ENCODE results near the gene PRLHR. TPM values are rescaled to one million over a fixed set of nuclear protein-coding genes. Genes with fewer than 3 reads are reported as not detected.

PRLHR gene
- total RNA-seq: not detected in 2 replicates

DNA sequence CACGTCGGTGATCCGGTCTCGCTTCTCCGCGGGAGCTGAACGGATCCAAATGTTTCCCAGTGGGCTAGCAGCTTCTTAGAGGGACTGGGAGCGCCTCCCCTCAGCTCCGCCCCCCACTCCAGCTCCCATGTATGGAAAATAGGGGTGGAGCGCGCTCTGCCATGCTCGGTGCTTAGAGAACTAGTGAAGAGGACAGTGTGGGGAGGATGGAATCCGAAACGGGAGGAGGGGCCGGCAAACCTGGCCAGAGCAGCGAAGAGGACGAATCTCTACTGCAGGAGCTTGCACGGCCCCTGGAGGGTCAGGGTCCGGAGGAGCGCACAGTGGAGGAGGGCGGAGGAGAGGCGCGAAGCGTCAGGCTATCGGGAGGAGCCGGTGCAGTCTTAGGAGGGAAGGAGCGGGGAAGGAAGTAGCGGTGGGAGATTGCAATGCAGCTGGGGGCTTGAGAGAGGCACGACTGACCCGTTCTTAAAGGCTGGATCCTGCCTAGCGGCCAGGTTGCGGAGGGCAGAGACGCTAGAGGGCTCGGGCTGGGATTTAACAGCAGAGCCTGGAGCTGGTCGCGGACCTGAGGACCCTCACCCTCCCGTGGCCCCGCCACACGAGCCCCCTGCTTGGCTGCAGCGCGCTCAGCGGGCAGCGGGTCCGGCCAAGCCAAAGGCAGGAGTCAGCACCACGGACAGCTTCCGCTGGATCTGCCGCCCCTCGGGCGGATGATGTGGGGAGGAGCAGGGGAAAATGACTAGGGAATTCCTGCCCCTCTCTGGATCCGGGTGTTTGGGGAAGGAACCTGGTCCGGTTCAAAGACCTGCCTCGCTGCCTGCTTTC, at the start of gene PRLHR:
TSS of gene PRLHR (minus strand) at position 51 of the 828 bp plus-strand sequence. CDS start 404 bp downstream, outside the sequence.
- no peaks in the 10 kb centered on the region for H4K20me1 ChIP-seq (ENCODE audit: insufficient read depth, low read length)
- peak; percentile 90 for DNase-seq (ENCODE audit: insufficient read length, low spot score, missing footprints)
- no peak within 1 kb of the TSS for H3K4me3 ChIP-seq (ENCODE audit: insufficient read depth, low read length)
- H3K27me3 ChIP-seq (ENCODE audit: insufficient read depth, low read length): peaks cover 28% of the 10 kb centered on the region
- no peaks in the 10 kb centered on the region for H3K79me2 ChIP-seq (ENCODE audit: insufficient read depth, low read length)
- H3K9me3 ChIP-seq (ENCODE audit: low read depth, low read length): no peaks in the 10 kb centered on the region
- H3K36me3 ChIP-seq (ENCODE audit: insufficient read depth, low read length): no peaks in the 10 kb centered on the region
- no peak within 1 kb of the TSS for H3K4me2 ChIP-seq (ENCODE audit: insufficient read depth, low read length)
- H2AFZ ChIP-seq (ENCODE audit: low read length): no peak within 1 kb of the TSS
- TF ChIP-seq CTCF (IDR thresholded peaks at IDR 0.05; ENCODE audit: extremely low read depth, low read depth, low read length): no peak
- no peaks in the 10 kb centered on the region for H3K4me1 ChIP-seq (ENCODE audit: insufficient read depth, low read length)
- H3K27ac ChIP-seq (ENCODE audit: low read depth, low read length): no peak within 1 kb of the TSS

DNA sequence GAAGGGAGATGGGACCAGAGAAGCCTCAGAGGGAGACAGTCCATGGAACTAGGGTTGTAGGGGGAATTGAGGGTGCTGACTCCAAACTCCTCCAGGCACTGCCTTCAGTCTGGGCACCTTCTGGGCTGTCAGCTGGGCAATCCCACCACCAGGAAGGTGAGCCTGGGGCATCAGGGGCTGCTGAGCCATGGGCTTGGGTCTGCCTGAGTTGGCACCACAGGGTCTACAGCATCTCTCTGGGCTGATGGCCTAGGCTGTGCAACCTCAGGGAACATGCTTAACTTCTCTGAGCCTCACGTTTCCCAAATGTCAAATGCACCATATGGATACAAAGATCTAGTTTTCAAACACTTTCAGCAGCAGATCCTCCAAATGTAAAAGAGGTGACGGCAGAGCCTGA, 46.8 kb upstream of the PRLHR start:
- Histone ChIP-seq H3K4me3 (ENCODE audit: insufficient read depth, low read length) (no peak overlapping the region), H3K36me3 (ENCODE audit: insufficient read depth, low read length) (no peaks in the 10 kb centered on the region), H3K27me3 (ENCODE audit: insufficient read depth, low read length) (no peaks in the 10 kb centered on the region), H4K20me1 (ENCODE audit: insufficient read depth, low read length) (no peaks in the 10 kb centered on the region), H3K9me3 (ENCODE audit: low read depth, low read length) (no peaks in the 10 kb centered on the region), H3K79me2 (ENCODE audit: insufficient read depth, low read length) (no peaks in the 10 kb centered on the region), H3K27ac (ENCODE audit: low read depth, low read length) (no peak overlapping the region), H3K4me2 (ENCODE audit: insufficient read depth, low read length) (no peak overlapping the region), H2AFZ (ENCODE audit: low read length) (no peak overlapping the region), H3K4me1 (ENCODE audit: insufficient read depth, low read length) (no peaks in the 10 kb centered on the region)
- DNase-seq (ENCODE audit: insufficient read length, low spot score, missing footprints): no peak
- TF ChIP-seq CTCF (IDR thresholded peaks at IDR 0.05; ENCODE audit: extremely low read depth, low read depth, low read length): no peak

DNA sequence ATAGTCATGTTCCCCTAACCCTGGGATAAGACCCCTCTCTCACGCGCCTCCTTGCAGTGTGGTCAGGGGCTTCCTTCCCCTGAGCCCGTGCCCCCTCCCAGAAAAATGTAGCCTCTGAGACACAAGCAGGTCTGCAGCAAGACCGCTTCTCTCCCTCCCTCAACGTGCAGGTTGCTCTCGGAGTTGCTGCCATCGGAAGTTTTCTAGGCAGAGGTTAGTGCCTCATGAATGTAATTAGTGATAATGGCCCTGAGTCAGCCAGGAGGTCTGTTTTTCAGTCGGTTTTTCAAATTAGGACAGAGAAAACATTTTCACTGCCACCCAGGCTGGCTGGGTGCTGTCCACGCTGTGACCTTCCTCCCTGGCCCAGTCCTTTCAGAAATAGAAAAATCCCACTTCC, 43.2 kb upstream of the PRLHR start:
- H3K4me1 ChIP-seq (ENCODE audit: insufficient read depth, low read length): no peaks in the 10 kb centered on the region
- H3K9me3 ChIP-seq (ENCODE audit: low read depth, low read length): no peaks in the 10 kb centered on the region
- no peak overlapping the region for H3K27ac ChIP-seq (ENCODE audit: low read depth, low read length)
- TF ChIP-seq CTCF (IDR thresholded peaks at IDR 0.05; ENCODE audit: extremely low read depth, low read depth, low read length): no peak
- no peaks in the 10 kb centered on the region for H4K20me1 ChIP-seq (ENCODE audit: insufficient read depth, low read length)
- H3K36me3 ChIP-seq (ENCODE audit: insufficient read depth, low read length): no peaks in the 10 kb centered on the region
- no peaks in the 10 kb centered on the region for H3K79me2 ChIP-seq (ENCODE audit: insufficient read depth, low read length)
- H2AFZ ChIP-seq (ENCODE audit: low read length): no peak overlapping the region
- no peak overlapping the region for H3K4me2 ChIP-seq (ENCODE audit: insufficient read depth, low read length)
- H3K27me3 ChIP-seq (ENCODE audit: insufficient read depth, low read length): no peaks in the 10 kb centered on the region
- no peak overlapping the region for H3K4me3 ChIP-seq (ENCODE audit: insufficient read depth, low read length)
- no peak for DNase-seq (ENCODE audit: insufficient read length, low spot score, missing footprints)

GRCh38 chr10:118635674-118636402, 40.4 kb upstream of the PRLHR start:
- Histone ChIP-seq H3K4me2 (ENCODE audit: insufficient read depth, low read length) (no peak overlapping the region), H3K9me3 (ENCODE audit: low read depth, low read length) (no peaks in the 10 kb centered on the region), H3K27me3 (ENCODE audit: insufficient read depth, low read length) (no peaks in the 10 kb centered on the region), H2AFZ (ENCODE audit: low read length) (no peak overlapping the region), H3K27ac (ENCODE audit: low read depth, low read length) (no peak overlapping the region), H3K79me2 (ENCODE audit: insufficient read depth, low read length) (no peaks in the 10 kb centered on the region), H3K4me3 (ENCODE audit: insufficient read depth, low read length) (no peak overlapping the region), H4K20me1 (ENCODE audit: insufficient read depth, low read length) (no peaks in the 10 kb centered on the region), H3K36me3 (ENCODE audit: insufficient read depth, low read length) (no peaks in the 10 kb centered on the region), H3K4me1 (ENCODE audit: insufficient read depth, low read length) (no peaks in the 10 kb centered on the region)
- TF ChIP-seq CTCF (IDR thresholded peaks at IDR 0.05; ENCODE audit: extremely low read depth, low read depth, low read length): no peak
- no peak for DNase-seq (ENCODE audit: insufficient read length, low spot score, missing footprints)
